Endodermal cell (in vitro differentiated cells): ENCODE measurements around the gene MAGEB17. TPM values are rescaled to one million over a fixed set of nuclear protein-coding genes. Genes with fewer than 3 reads are reported as not detected.
"Not testable (repeated sequence)": the region's sequence is repeated elsewhere in the genome, so short reads cannot be mapped to it uniquely, and the experiment has no call there.

ENCODE experiments used
- DNase-seq: peaks from one replicate; pipeline ENCODE4 v3.0.0-alpha.2; 2017
- H3K27ac ChIP-seq: 2 replicates; pipeline ENCODE4 v1.5.1; 2013; ENCODE audit warnings: mild to moderate bottlenecking, low read depth, low read length, moderate library complexity
- H3K27me3 ChIP-seq: 2 replicates; pipeline ENCODE4 v1.6.1; 2013; ENCODE audit warnings: mild to moderate bottlenecking, low read length, moderate library complexity; ENCODE audit not compliant: insufficient read depth, control insufficient read depth, poor library complexity, severe bottlenecking
- H3K36me3 ChIP-seq: 2 replicates; pipeline ENCODE4 v1.7.0; 2013; ENCODE audit warnings: mild to moderate bottlenecking, low read length, moderate library complexity; ENCODE audit not compliant: control insufficient read depth, insufficient read depth
- H3K4me1 ChIP-seq: one replicate; pipeline ENCODE4 v1.7.0; 2013; ENCODE audit warnings: low read length; ENCODE audit not compliant: control insufficient read depth, insufficient read depth
- H3K4me3 ChIP-seq: 2 replicates; pipeline ENCODE4 v1.5.1; 2013; ENCODE audit warnings: mild to moderate bottlenecking, low read length, moderate library complexity
- H3K9ac ChIP-seq: 2 replicates; pipeline ENCODE4 v1.6.1; 2013; ENCODE audit warnings: mild to moderate bottlenecking, low read length, moderate library complexity; ENCODE audit not compliant: poor library complexity, severe bottlenecking; ENCODE audit errors: extremely low read depth
- H3K9me3 ChIP-seq: 2 replicates; pipeline ENCODE4 v1.6.1; 2013; ENCODE audit warnings: mild to moderate bottlenecking, low read length, moderate library complexity; ENCODE audit not compliant: control insufficient read depth
- H3K27ac Mint-ChIP-seq: 2 replicates; pipeline ENCODE4 v1.8.0; 2020; ENCODE audit warnings: mixed read lengths
- H3K27me3 Mint-ChIP-seq: 2 replicates; pipeline ENCODE4 v1.8.0; 2021; ENCODE audit warnings: mild to moderate bottlenecking, mixed read lengths; ENCODE audit not compliant: insufficient read depth
- H3K36me3 Mint-ChIP-seq: 2 replicates; pipeline ENCODE4 v1.8.0; 2020; ENCODE audit warnings: low read depth, mixed read lengths
- H3K4me1 Mint-ChIP-seq: 2 replicates; pipeline ENCODE4 v1.8.0; 2020; ENCODE audit warnings: mixed read lengths
- H3K4me3 Mint-ChIP-seq: 2 replicates; pipeline ENCODE4 v1.8.0; 2020; ENCODE audit warnings: mild to moderate bottlenecking, moderate library complexity, mixed read lengths
- H3K9me3 Mint-ChIP-seq: 2 replicates; pipeline ENCODE4 v1.8.0; 2020; ENCODE audit warnings: mild to moderate bottlenecking, mixed read lengths
- CTCF ChIP-seq: fragments of 200-600 bp; sonication (generic); conservative IDR thresholded peaks from 2 replicates; pipeline ENCODE4 v1.5.0; 2021; ENCODE audit warnings: antibody characterized with exemption, mild to moderate bottlenecking
- WGBS, 2 experiments: methylation state at CpG; one replicate each; pipeline versions ENCODE4 v1.1.5 to v1.1.7; 2013; ENCODE audit warnings: missing lambda C conversion rate in 2 of 2, mixed read lengths in 1 of 2; ENCODE audit not compliant: insufficient coverage in 1 of 2, insufficient read length in 1 of 2; 5-methylcytosine and 5-hydroxymethylcytosine counted together
- total RNA-seq, 2 donors: library from RNA; stranded (reverse); fragmentation: NEBNext Ultra II Directional in 1 of 2; extraction: Animal tissue kit (Norgen Biotek cat#: 25700) in 1 of 2; gene quantifications; 2 replicates in 1 of 2; 3 replicates in 1 of 2; pipeline ENCODE4 v1.2.1, GENCODE V29; 2021

The MAGEB17 gene
- total RNA-seq, 2 donors from 2014 or later: 0.33 to 0.44 TPM

GRCh38 chrX:16143968-16144367 lies 23.3 kb upstream of the MAGEB17 start:
- H3K4me1 ChIP-seq: no peaks in the 10 kb centered on the region
- no peaks in the 10 kb centered on the region for H3K9me3 ChIP-seq
- Mint-ChIP-seq H3K27ac (no peak overlapping the region), H3K4me3 (no peak overlapping the region), H3K9me3 (peaks cover 2% of the 10 kb centered on the region), H3K27me3 (no peaks in the 10 kb centered on the region), H3K4me1 (peaks cover 7% of the 10 kb centered on the region), H3K36me3 (peaks cover 33% of the 10 kb centered on the region)
- H3K36me3 ChIP-seq: peaks cover 35% of the 10 kb centered on the region
- H3K27ac ChIP-seq: no peak overlapping the region
- no peak overlapping the region for H3K9ac ChIP-seq
- no peak overlapping the region for H3K4me3 ChIP-seq
- TF ChIP-seq CTCF: no peak
- H3K27me3 ChIP-seq: no peaks in the 10 kb centered on the region
- no peak for DNase-seq

- Mint-ChIP-seq H3K9me3 (peaks cover 2% of the 10 kb centered on the region), H3K4me1 (peaks cover 7% of the 10 kb centered on the region), H3K36me3 (peaks cover 36% of the 10 kb centered on the region), H3K4me3 (no peak overlapping the region), H3K27ac (no peak overlapping the region), H3K27me3 (no peaks in the 10 kb centered on the region)
- Histone ChIP-seq H3K4me1 (no peaks in the 10 kb centered on the region), H3K36me3 (peaks cover 40% of the 10 kb centered on the region), H3K4me3 (no peak overlapping the region), H3K27me3 (no peaks in the 10 kb centered on the region), H3K9me3 (no peaks in the 10 kb centered on the region), H3K9ac (no peak overlapping the region), H3K27ac (no peak overlapping the region)
- DNase-seq: no peak
- WGBS, 2 experiments: 86% methylated on average over 1 of the region's 2 CpGs; no CpG with 5 or more reads in 1 of the 2 experiments
- no peak for TF ChIP-seq CTCF
Observed at GRCh38 chrX:16144420-16144819, 22.9 kb upstream of the MAGEB17 start.

GRCh38 chrX:16145093-16145492 lies 22.2 kb upstream of the MAGEB17 start:
- H3K36me3 Mint-ChIP-seq: peaks cover 39% of the 10 kb centered on the region
- H3K4me3 Mint-ChIP-seq, H3K4me3 ChIP-seq, H3K27me3 Mint-ChIP-seq, H3K9ac ChIP-seq, H3K9me3 Mint-ChIP-seq, DNase-seq, H3K9me3 ChIP-seq, H3K27me3 ChIP-seq, H3K27ac Mint-ChIP-seq, H3K4me1 Mint-ChIP-seq, H3K4me1 ChIP-seq, H3K27ac ChIP-seq: not testable (repeated sequence)
- peaks cover 46% of the 10 kb centered on the region for H3K36me3 ChIP-seq
- WGBS, 2 experiments: 80 to 100% methylated on average over 1 of the region's 1 CpG

GRCh38 chrX:16145656-16146055 lies 21.6 kb upstream of the MAGEB17 start:
- Mint-ChIP-seq H3K27ac (no peak overlapping the region), H3K4me3 (no peak overlapping the region), H3K27me3 (no peaks in the 10 kb centered on the region), H3K9me3 (peaks cover 2% of the 10 kb centered on the region), H3K4me1 (peaks cover 12% of the 10 kb centered on the region), H3K36me3 (peaks cover 44% of the 10 kb centered on the region)
- Histone ChIP-seq H3K36me3 (peaks cover 50% of the 10 kb centered on the region), H3K9me3 (no peaks in the 10 kb centered on the region), H3K4me3 (no peak overlapping the region), H3K27ac (no peak overlapping the region), H3K9ac (no peak overlapping the region), H3K4me1 (no peaks in the 10 kb centered on the region), H3K27me3 (no peaks in the 10 kb centered on the region)
- no peak for DNase-seq
- TF ChIP-seq CTCF: no peak
